ENCODE measurements around the gene ABCD3. TPM values are rescaled to one million over a fixed set of nuclear protein-coding genes. Genes with fewer than 3 reads are reported as not detected.
"Not testable (repeated sequence)": the region's sequence is repeated elsewhere in the genome, so short reads cannot be mapped to it uniquely, and the experiment has no call there.

The ABCD3 gene
- polyA plus RNA-seq (ENCODE audit: insufficient read length in 3 of 3) = 10 to 100 TPM; 65.5 to 75.1 (median 67.7) TPM

GRCh38 chr1:94417978-94418663 lies at the start of gene ABCD3:
Gene ABCD3, plus strand, starts transcription at chr1:94418389. Its CDS starts 90 bp downstream, at chr1:94418479.
- peak; percentile 91 to 96 (median 95) for DNase-seq (ENCODE audit: low read depth in 3 of 3, low spot score in 2 of 3)

- DNase-seq (ENCODE audit: low read depth in 3 of 3, low spot score in 2 of 3) = not testable (repeated sequence)
These were observed 45.4 kb upstream of the ABCD3 start for GRCh38 chr1:94372771-94373170.

DNA sequence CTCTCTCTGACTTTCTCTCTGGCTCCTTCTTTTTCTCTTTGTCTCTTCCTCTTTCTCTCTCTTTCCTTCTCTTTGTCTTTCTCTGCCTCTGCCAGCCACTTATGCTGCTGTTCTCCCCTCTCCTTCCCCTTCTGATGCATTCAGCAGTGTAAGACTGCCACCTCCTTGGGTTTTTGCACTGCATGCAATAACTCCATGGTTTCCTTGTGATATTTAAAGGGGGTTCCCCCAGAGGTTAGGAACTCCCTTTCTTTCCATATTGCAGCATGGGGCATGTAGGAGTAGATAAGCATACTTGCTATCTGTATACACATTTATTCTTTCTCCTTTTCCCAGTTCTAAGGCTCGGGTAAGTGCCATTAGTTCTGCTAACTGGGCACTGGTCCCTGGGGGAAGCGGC lies 44.9 kb upstream of the ABCD3 start:
- not testable (repeated sequence) for DNase-seq (ENCODE audit: low read depth in 3 of 3, low spot score in 2 of 3)

- DNase-seq (ENCODE audit: low read depth in 3 of 3, low spot score in 2 of 3) = not testable (repeated sequence)
These were observed 42.5 kb upstream of the ABCD3 start for GRCh38 chr1:94375666-94376065.

GRCh38 chr1:94378493-94378892 lies 39.7 kb upstream of the ABCD3 start:
- DNase-seq (ENCODE audit: low read depth in 3 of 3, low spot score in 2 of 3) = not testable (repeated sequence)

GRCh38 chr1:94379615-94380014 lies 38.6 kb upstream of the ABCD3 start:
- no peak for DNase-seq (ENCODE audit: low read depth in 3 of 3, low spot score in 2 of 3)

- DNase-seq (ENCODE audit: low read depth in 3 of 3, low spot score in 2 of 3) = no peak
These were observed 36.0 kb upstream of the ABCD3 start for GRCh38 chr1:94382201-94382600.

- DNase-seq (ENCODE audit: low read depth in 3 of 3, low spot score in 2 of 3) = peak in 2 of 3 donors; percentile 27 to 37
These were observed 34.2 kb upstream of the ABCD3 start for GRCh38 chr1:94383966-94384408.

DNA sequence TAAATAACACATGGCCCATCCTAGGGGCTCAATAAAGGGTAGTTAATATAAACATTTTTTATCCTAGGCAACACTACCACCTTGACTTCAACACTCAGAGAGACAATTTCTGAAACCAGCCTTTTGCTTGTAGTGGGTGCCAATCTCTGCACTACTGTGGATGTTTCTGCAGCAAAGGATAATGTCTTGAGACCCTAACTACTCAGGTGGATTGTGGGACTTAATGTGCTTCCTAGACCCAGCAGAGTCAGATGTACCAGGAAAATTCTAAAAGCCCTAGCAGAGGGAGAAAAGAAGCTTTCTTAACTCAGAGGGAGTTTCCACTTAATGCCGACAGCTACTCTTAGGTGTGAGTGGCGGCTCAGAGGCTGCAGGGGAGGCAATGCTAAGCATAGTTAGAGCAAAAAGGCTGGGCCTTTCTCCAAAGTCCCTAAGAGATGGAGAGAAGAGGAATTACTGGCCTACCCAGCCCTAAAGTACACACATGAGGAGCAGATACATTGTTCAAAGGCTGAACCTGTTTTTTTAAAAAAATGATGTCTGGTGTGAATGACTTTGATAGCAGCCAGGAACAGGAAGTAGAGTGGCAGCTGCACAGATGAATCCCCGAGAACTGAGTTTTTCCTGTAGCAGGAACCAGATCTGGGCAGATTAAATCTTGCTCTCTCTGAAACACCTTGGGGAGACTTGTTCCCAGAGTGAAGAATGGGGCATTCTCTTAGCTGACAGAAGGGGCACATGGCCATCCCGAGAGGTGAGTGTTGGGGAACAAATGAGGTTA lies 33.5 kb upstream of the ABCD3 start:
- no peak for DNase-seq (ENCODE audit: low read depth in 3 of 3, low spot score in 2 of 3)

DNA sequence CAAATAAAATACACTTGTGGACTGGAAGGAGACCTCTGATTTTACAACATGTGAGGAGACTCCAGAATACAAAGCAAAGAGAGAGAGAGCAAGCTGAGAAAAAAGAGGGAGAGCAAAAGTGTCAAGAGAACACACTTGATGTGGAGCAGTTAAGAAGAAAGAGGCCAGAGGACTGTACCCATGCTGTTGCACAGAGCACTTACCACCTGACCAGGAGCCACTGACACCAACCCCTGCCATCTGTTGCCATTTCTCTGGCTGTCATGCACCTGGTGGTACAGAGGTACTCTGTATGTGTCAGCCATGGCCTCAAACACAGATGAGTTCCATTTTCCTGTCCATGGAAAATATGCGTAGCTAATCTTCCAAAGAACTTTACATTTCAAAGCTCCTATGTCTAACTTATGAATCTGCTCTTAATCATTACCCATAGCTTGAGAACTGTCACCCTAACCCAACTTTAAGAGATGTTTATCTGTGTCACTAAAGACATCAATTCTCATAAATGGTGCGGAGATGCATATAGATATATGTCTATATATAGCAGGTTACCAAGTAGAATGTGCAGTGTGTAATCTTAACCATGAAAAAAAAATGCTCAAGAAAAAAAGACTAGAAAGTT lies 32.8 kb upstream of the ABCD3 start:
- no peak for DNase-seq (ENCODE audit: low read depth in 3 of 3, low spot score in 2 of 3)

DNA sequence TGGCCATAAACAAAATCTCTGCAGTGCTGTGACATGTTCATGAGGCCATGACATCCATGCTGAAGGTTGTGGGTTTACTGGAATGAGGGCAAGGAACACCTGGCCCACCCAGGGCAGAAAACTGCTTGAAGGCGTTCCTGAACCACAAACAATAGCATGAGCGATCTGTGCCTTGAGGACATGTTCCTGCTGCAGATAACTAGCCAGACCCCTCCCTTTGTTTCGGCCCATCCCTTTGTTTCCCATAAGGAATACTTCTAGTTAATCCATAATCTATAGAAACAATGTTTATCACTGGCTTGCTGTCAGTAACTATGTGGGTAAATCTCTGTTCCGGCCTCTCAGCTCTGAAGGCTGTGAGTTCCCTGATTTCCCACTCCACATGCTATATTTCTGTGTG lies 28.9 kb upstream of the ABCD3 start:
- no peak for DNase-seq (ENCODE audit: low read depth in 3 of 3, low spot score in 2 of 3)

DNA sequence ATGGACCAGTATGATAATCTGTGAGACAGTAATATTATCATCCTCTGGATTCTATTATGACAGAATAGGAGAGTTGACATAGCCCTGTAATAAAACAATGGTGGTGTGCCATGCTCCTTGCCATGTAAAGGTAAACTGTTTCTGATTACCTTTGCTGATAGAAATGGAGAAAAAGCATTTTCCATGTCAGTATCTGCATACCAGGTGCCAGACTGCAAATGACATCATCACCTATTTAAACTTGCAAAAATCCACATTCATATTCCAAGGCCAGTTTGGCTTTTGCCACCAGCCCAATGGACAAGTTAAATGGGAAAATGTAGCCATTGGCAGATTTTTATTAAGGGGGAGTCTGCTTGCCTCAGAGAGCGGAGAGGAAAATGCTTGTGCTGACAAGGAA lies 23.9 kb upstream of the ABCD3 start:
- DNase-seq (ENCODE audit: low read depth in 3 of 3, low spot score in 2 of 3) = no peak

GRCh38 chr1:94395231-94395630 lies 23.0 kb upstream of the ABCD3 start:
- DNase-seq (ENCODE audit: low read depth in 3 of 3, low spot score in 2 of 3) = no peak

DNA sequence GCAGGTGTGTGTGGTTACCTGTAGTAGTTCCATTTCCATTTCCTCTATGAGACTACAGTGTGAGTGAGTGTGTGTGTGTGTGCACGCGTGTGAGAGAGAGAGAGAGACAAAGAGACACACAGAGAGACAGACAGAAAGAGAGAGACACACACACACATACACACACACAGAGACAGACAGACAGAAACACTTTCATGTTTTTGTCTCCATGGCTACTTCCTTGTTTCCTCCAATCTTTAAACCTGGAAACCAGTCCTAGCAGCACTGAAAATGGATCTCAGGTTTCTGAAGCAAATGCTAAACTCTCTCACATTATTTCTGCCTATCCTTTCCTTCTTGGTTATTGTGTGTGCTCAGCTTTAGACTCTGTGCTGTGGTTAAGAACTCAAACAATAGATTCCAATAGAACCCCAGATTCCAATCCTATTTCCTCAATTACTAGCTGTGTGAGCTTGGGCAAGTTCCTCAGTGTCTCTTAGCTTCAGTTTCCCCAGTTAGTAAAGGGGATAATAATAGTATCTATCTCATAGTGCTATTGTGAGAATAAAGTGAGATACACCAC lies 22.4 kb upstream of the ABCD3 start:
- DNase-seq (ENCODE audit: low read depth in 3 of 3, low spot score in 2 of 3) = no peak

DNA sequence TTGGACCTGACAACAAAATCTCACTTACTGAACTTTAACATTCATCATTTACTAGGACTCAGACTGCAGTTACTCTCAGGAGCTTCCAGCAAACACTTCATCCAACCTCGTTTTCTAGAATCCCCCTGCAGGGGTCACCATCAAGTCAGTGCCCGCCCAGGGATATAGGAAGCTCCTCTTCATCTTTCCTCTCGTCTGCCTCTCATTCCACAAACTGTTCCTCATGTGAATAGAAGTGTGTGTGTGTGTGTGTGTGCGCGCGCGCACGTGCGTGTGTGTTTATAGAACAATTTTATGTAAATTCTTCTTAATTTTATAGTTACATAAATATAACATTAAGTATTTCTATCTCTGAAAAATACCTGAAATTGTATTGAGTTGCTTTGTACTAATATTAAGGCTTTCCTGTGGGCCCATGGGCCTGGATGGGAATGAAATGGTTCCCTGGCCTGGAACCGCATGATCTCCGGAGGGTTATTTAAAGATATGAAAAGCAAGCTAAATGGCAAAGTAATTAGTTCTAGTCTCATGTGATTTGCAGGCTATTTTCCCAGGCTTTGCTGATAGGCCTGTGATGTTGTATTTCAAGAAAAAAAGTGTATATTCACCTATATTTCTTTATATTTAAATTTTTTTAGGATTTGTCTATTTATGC lies 21.7 kb upstream of the ABCD3 start:
- no peak for DNase-seq (ENCODE audit: low read depth in 3 of 3, low spot score in 2 of 3)

DNA sequence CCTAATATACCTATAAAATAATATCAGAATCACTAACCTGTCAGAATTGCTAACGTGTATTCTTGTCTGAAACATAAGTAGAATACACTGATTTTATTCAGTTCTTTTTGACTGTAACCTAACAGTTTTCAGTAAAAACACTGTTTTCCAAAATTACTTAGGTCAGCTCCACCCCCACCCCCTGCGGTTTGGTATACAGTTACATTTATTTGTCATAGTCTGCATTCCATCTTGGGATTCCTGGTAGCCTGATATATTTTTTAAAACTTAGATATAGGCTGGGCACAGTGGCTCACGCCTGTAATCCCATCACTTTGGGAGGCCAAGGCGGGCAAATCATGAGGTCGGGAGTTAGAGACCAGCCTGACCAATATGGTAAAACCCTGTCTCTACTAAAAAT lies 19.8 kb upstream of the ABCD3 start:
- no peak for DNase-seq (ENCODE audit: low read depth in 3 of 3, low spot score in 2 of 3)

GRCh38 chr1:94399453-94399852 lies 18.7 kb upstream of the ABCD3 start:
- no peak for DNase-seq (ENCODE audit: low read depth in 3 of 3, low spot score in 2 of 3)

DNA sequence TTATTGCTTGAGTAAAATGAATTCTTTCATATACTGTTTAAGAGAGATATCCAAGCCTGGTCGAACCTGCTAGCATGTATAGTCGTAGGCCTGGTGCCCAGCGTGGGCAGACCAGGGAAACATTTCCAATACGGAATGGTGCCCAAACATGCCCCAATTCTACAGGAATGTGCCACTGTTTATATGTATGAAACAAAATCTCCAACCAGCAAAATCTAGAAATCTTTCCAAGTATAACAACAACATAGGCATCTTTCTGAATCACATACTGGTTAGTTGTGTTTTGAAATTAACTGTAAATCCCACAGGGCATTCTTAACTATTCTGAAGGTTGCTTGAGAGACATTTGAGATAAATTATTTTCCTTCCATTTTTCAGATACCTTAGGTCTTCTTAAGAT lies 17.0 kb upstream of the ABCD3 start:
- DNase-seq (ENCODE audit: low read depth in 3 of 3, low spot score in 2 of 3) = no peak

DNA sequence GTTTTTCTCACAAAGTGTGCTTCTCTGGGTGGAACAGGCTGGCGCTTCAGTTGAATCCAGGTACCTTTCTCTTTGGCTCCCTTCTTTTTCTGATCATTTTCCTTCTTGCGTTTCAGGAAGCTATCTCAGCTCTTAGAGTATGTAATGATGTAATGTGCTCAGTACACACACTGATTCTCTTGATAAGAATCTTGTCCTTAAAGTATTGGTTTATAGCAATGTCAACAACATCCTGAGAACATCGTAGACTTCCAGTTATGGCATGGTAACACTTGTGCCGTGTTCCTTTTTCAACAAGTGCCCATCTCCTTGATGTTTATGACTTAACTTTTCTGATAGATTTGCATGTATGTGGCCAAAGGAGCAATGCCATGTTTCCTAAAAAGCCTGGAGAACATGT lies 11.7 kb upstream of the ABCD3 start:
- no peak for DNase-seq (ENCODE audit: low read depth in 3 of 3, low spot score in 2 of 3)

- DNase-seq (ENCODE audit: low read depth in 3 of 3, low spot score in 2 of 3) = no peak
These were observed 9.9 kb upstream of the ABCD3 start for GRCh38 chr1:94408104-94408830.
